MM.1S (cell line): ENCODE results near the gene NEDD4L.
"Not testable (repeated sequence)": the region's sequence is repeated elsewhere in the genome, so short reads cannot be mapped to it uniquely, and the experiment has no call there.

Experiments
- DNase-seq: peaks from one replicate; pipeline ENCODE4 v3.0.0-alpha.2; 2015
- H2AFZ ChIP-seq: fragments of 300-600 bp; sonication (generic); 2 replicates; pipeline ENCODE4 v1.6.0; 2016; ENCODE audit warnings: antibody characterized with exemption, low read length
- H3F3A ChIP-seq: fragments of 300-600 bp; sonication (generic); 2 replicates; pipeline ENCODE4 v1.6.1; 2016; ENCODE audit warnings: mild to moderate bottlenecking, antibody characterized with exemption, low read length, moderate library complexity, mixed read lengths; ENCODE audit not compliant: insufficient read depth
- H3K27ac ChIP-seq: fragments of 300-600 bp; sonication (generic); 2 replicates; pipeline ENCODE4 v1.5.1; 2016; ENCODE audit warnings: mild to moderate bottlenecking, low read length
- H3K27me3 ChIP-seq: fragments of 300-600 bp; sonication (generic); replicated peaks from 2 replicates; pipeline ENCODE4 v1.6.0; 2016; ENCODE audit warnings: low read length; ENCODE audit not compliant: insufficient read depth
- H3K36me3 ChIP-seq: fragments of 300-600 bp; sonication (generic); replicated peaks from 2 replicates; pipeline ENCODE4 v1.6.1; 2016; ENCODE audit warnings: mild to moderate bottlenecking, low read length, mixed read lengths; ENCODE audit not compliant: insufficient read depth
- H3K4me1 ChIP-seq: fragments of 300-600 bp; sonication (generic); 2 replicates; pipeline ENCODE4 v1.6.1; 2016; ENCODE audit warnings: low read length, mixed read lengths
- H3K4me2 ChIP-seq: fragments of 300-600 bp; sonication (generic); 2 replicates; pipeline ENCODE4 v1.6.0; 2016; ENCODE audit warnings: low read depth, low read length
- H3K4me3 ChIP-seq: fragments of 300-600 bp; sonication (generic); 2 replicates; pipeline ENCODE4 v1.5.1; 2016; ENCODE audit warnings: low read length, mixed read lengths
- H3K79me2 ChIP-seq: fragments of 300-600 bp; sonication (generic); 2 replicates; pipeline ENCODE4 v1.6.1; 2016; ENCODE audit warnings: mixed run types, low read length, mixed read lengths
- H3K9ac ChIP-seq: fragments of 300-600 bp; sonication (generic); 2 replicates; pipeline ENCODE4 v1.6.1; 2016; ENCODE audit warnings: low read length, mixed read lengths
- H3K9me2 ChIP-seq: fragments of 300-600 bp; sonication (generic); replicated peaks from 2 replicates; pipeline ENCODE4 v1.6.1; 2016; ENCODE audit warnings: mild to moderate bottlenecking, low read length, mixed read lengths; ENCODE audit not compliant: insufficient read depth
- H3K9me3 ChIP-seq: fragments of 300-600 bp; sonication (generic); replicated peaks from 2 replicates; pipeline ENCODE4 v1.6.1; 2016; ENCODE audit warnings: mild to moderate bottlenecking, low read length, mixed read lengths; ENCODE audit not compliant: insufficient read depth
- H4K20me1 ChIP-seq: fragments of 300-600 bp; sonication (generic); 2 replicates; pipeline ENCODE4 v1.6.1; 2016; ENCODE audit warnings: mild to moderate bottlenecking, low read length, moderate library complexity, mixed read lengths; ENCODE audit not compliant: insufficient read depth
- CTCF ChIP-seq: fragments of 300-600 bp; sonication (generic); IDR thresholded peaks from 2 replicates; pipeline ENCODE4 v1.5.1; 2016; ENCODE audit warnings: antibody characterized with exemption, low read length, mixed read lengths
- EZH2 ChIP-seq: fragments of 300-600 bp; sonication (generic); optimal IDR thresholded peaks from 2 replicates; pipeline ENCODE3; 2017; ENCODE audit warnings: low read depth, mild to moderate bottlenecking, antibody characterized with exemption, low read length, mixed read lengths
- EZH2phosphoT487 ChIP-seq: fragments of 300-600 bp; sonication (generic); IDR thresholded peaks from 2 replicates; pipeline ENCODE4 v1.6.1; 2018; ENCODE audit warnings: antibody characterized with exemption, low read length

Gene NEDD4L

GRCh38 chr18:58280191-58280590 is 236.2 kb downstream of the NEDD4L start:
- Histone ChIP-seq H3K27ac (no peak overlapping the region), H3K4me3 (no peak overlapping the region), H3F3A (no peaks in the 10 kb centered on the region), H3K4me2 (no peak overlapping the region), H3K9ac (no peak overlapping the region), H2AFZ (no peak overlapping the region), H3K27me3 (no peaks in the 10 kb centered on the region), H3K9me3 (no peaks in the 10 kb centered on the region), H3K79me2 (no peaks in the 10 kb centered on the region), H3K9me2 (no peaks in the 10 kb centered on the region), H4K20me1 (no peaks in the 10 kb centered on the region), H3K4me1 (no peaks in the 10 kb centered on the region), H3K36me3 (no peaks in the 10 kb centered on the region)
- no peak for DNase-seq
- no peak for TF ChIP-seq EZH2
- no peak for TF ChIP-seq EZH2phosphoT487
- no peak for TF ChIP-seq CTCF

- H3K4me2 ChIP-seq, H3K36me3 ChIP-seq, H3K4me1 ChIP-seq, H3K9ac ChIP-seq, H4K20me1 ChIP-seq, DNase-seq, H2AFZ ChIP-seq, H3K27ac ChIP-seq, H3K9me3 ChIP-seq, H3K27me3 ChIP-seq, H3F3A ChIP-seq, H3K9me2 ChIP-seq, H3K4me3 ChIP-seq, H3K79me2 ChIP-seq: not testable (repeated sequence)
Measured at GRCh38 chr18:58282872-58283271, 238.8 kb downstream of the NEDD4L start.

- H2AFZ ChIP-seq, result no peak overlapping the region
Measured at GRCh38 chr18:58284699-58285448, 240.8 kb downstream of the NEDD4L start.

More at GRCh38 chr18:58284699-58285448, 240.8 kb downstream of the NEDD4L start:
- Histone ChIP-seq H3K27ac (no peak overlapping the region), H3K79me2 (no peaks in the 10 kb centered on the region), H3K27me3 (no peaks in the 10 kb centered on the region), H4K20me1 (no peaks in the 10 kb centered on the region), H3K9ac (no peak overlapping the region), H3K9me2 (no peaks in the 10 kb centered on the region), H3K9me3 (no peaks in the 10 kb centered on the region), H3K4me1 (no peaks in the 10 kb centered on the region), H3K4me2 (no peak overlapping the region), H3F3A (no peaks in the 10 kb centered on the region), H3K36me3 (no peaks in the 10 kb centered on the region), H3K4me3 (no peak overlapping the region)
- DNase-seq, result no peak
- no peak for TF ChIP-seq EZH2
- TF ChIP-seq EZH2phosphoT487, result no peak
- TF ChIP-seq CTCF, result no peak
